WTC11 (cell line): ENCODE data around the gene CYCS. TPM values are rescaled to one million over a fixed set of nuclear protein-coding genes. Genes with fewer than 3 reads are reported as not detected.

Source experiments
- ATAC-seq: fragments of 200-7000 bp; cut with Tn5 transposase; 2 replicates; pipeline ENCODE4 v1.10.0; 2021; ENCODE audit warnings: mild to moderate bottlenecking, moderate library complexity
- CTCF ChIA-PET: fragments of 300-600 bp; sonication (Branson Sonifier 250); formaldehyde crosslinking; loops from one replicate; lab custom pipeline; 2021; ENCODE audit warnings: antibody characterized with exemption; lab: Charles Lee
- POLR2A ChIA-PET: fragments of 350-600 bp; sonication (Branson Sonifier 250); formaldehyde crosslinking; loops from one replicate; lab custom pipeline; 2021; ENCODE audit warnings: antibody characterized with exemption; lab: Charles Lee
- DNase-seq: peaks from one replicate; pipeline ENCODE4 v3.0.0; 2021; ENCODE audit warnings: low spot score
- H3K27ac Mint-ChIP-seq: 2 replicates; pipeline ENCODE4 v1.8.0; 2021; ENCODE audit warnings: mixed read lengths
- H3K27me3 Mint-ChIP-seq: 2 replicates; pipeline ENCODE4 v1.8.0; 2021; ENCODE audit warnings: low read depth, mild to moderate bottlenecking, moderate library complexity, mixed read lengths
- H3K36me3 Mint-ChIP-seq: 2 replicates; pipeline ENCODE4 v1.8.0; 2021; ENCODE audit warnings: mixed read lengths
- H3K4me1 Mint-ChIP-seq: 2 replicates; pipeline ENCODE4 v1.8.0; 2022; ENCODE audit warnings: mixed read lengths
- H3K4me3 Mint-ChIP-seq: 2 replicates; pipeline ENCODE4 v1.8.0; 2021; ENCODE audit warnings: mild to moderate bottlenecking, moderate library complexity, mixed read lengths
- H3K9me3 Mint-ChIP-seq: 2 replicates; pipeline ENCODE4 v1.8.0; 2021; ENCODE audit warnings: mixed read lengths
- CREB1 ChIP-seq: sonication (generic); formaldehyde crosslinking; IDR thresholded peaks from 2 replicates; pipeline ENCODE4 v1.8.0; 2023; ENCODE audit warnings: mild to moderate bottlenecking, missing genetic modification reagents
- ELF4 ChIP-seq: sonication (generic); formaldehyde crosslinking; IDR thresholded peaks from 2 replicates; pipeline ENCODE4 v1.8.1; 2022; ENCODE audit warnings: low read depth, mild to moderate bottlenecking, moderate library complexity, missing genetic modification reagents
- FOXJ3 ChIP-seq: sonication (generic); formaldehyde crosslinking; IDR thresholded peaks from 2 replicates; pipeline ENCODE4 v1.9.0; 2021; ENCODE audit warnings: missing genetic modification reagents, mild to moderate bottlenecking, borderline replicate concordance
- GRHL2 ChIP-seq: fragments of 250-450 bp; sonication (Bioruptor Pico); IDR thresholded peaks from 2 replicates; pipeline ENCODE4 v1.8.0; 2022; ENCODE audit warnings: mild to moderate bottlenecking, moderate library complexity; ENCODE audit not compliant: insufficient replicate concordance, severe bottlenecking
- GTF2I ChIP-seq: fragments of 250-450 bp; sonication (Bioruptor Pico); conservative IDR thresholded peaks from 2 replicates; pipeline ENCODE4 v1.4.0; 2021; ENCODE audit warnings: mild to moderate bottlenecking
- KAT7 ChIP-seq: sonication (generic); formaldehyde crosslinking; IDR thresholded peaks from 2 replicates; pipeline ENCODE4 v1.8.1; 2023; ENCODE audit warnings: missing genetic modification reagents, mild to moderate bottlenecking, borderline replicate concordance
- OVOL2 ChIP-seq: fragments of 250-450 bp; sonication (Bioruptor Pico); IDR thresholded peaks from 2 replicates; pipeline ENCODE4 v1.9.0; 2021; ENCODE audit warnings: mild to moderate bottlenecking, borderline replicate concordance
- SMAD3 ChIP-seq: sonication (generic); formaldehyde crosslinking; IDR thresholded peaks from 2 replicates; pipeline ENCODE4 v1.8.0; 2022; ENCODE audit warnings: missing genetic modification reagents, mild to moderate bottlenecking, borderline replicate concordance
- SMAD4 ChIP-seq: sonication (generic); formaldehyde crosslinking; IDR thresholded peaks from 2 replicates; pipeline ENCODE4 v1.8.0; 2022; ENCODE audit warnings: mild to moderate bottlenecking, missing genetic modification reagents
- SOX15 ChIP-seq: fragments of 250-450 bp; sonication (Bioruptor Pico); IDR thresholded peaks from 2 replicates; pipeline ENCODE4 v1.9.0; 2021; ENCODE audit warnings: mild to moderate bottlenecking
- ZNF219 ChIP-seq: sonication (generic); formaldehyde crosslinking; IDR thresholded peaks from 2 replicates; pipeline ENCODE4 v1.8.0; 2023; ENCODE audit warnings: missing genetic modification reagents, mild to moderate bottlenecking, borderline replicate concordance
- ZNF423 ChIP-seq: fragments of 250-450 bp; sonication (Bioruptor Pico); IDR thresholded peaks from 2 replicates; pipeline ENCODE4 v2.1.2; 2022; ENCODE audit warnings: mild to moderate bottlenecking, moderate library complexity
- total RNA-seq: library from RNA; stranded (reverse); gene quantifications from 3 replicates; pipeline ENCODE4 v1.2.3, GENCODE V29; 2021
- TF ChIP-seq, protein P1 (sequence below): sonication (generic); formaldehyde crosslinking; IDR thresholded peaks from 2 replicates; pipeline ENCODE4 v1.8.0; 2022; ENCODE audit warnings: mild to moderate bottlenecking, missing genetic modification reagents
- TF ChIP-seq, protein P2 (sequence below): sonication (generic); formaldehyde crosslinking; IDR thresholded peaks from 2 replicates; pipeline ENCODE4 v1.8.1; 2023; ENCODE audit warnings: mild to moderate bottlenecking, missing genetic modification reagents, borderline replicate concordance
- TF ChIP-seq, protein P3 (sequence below): sonication (generic); formaldehyde crosslinking; IDR thresholded peaks from 2 replicates; pipeline ENCODE4 v1.8.1; 2023; ENCODE audit warnings: mild to moderate bottlenecking, missing genetic modification reagents
- TF ChIP-seq, protein P4 (sequence below): sonication (generic); formaldehyde crosslinking; IDR thresholded peaks from 2 replicates; pipeline ENCODE4 v1.8.1; 2023; ENCODE audit warnings: mild to moderate bottlenecking, moderate library complexity, missing genetic modification reagents
- TF ChIP-seq, protein P5 (sequence below): sonication (generic); formaldehyde crosslinking; conservative IDR thresholded peaks from 2 replicates; pipeline ENCODE4 v1.8.1; 2022; ENCODE audit warnings: mild to moderate bottlenecking, missing genetic modification reagents
- TF ChIP-seq, protein P6 (sequence below): fragments of 250-450 bp; sonication (Bioruptor Pico); IDR thresholded peaks from 2 replicates; pipeline ENCODE4 v2.1.2; 2022; ENCODE audit warnings: mild to moderate bottlenecking, moderate library complexity
- TF ChIP-seq, protein P7 (sequence below): fragments of 250-450 bp; sonication (Bioruptor Pico); IDR thresholded peaks from 2 replicates; pipeline ENCODE4 v1.9.0; 2021; ENCODE audit warnings: mild to moderate bottlenecking

CYCS gene
- total RNA-seq, 1 experiment from 2014 or later: 249 TPM

DNA sequence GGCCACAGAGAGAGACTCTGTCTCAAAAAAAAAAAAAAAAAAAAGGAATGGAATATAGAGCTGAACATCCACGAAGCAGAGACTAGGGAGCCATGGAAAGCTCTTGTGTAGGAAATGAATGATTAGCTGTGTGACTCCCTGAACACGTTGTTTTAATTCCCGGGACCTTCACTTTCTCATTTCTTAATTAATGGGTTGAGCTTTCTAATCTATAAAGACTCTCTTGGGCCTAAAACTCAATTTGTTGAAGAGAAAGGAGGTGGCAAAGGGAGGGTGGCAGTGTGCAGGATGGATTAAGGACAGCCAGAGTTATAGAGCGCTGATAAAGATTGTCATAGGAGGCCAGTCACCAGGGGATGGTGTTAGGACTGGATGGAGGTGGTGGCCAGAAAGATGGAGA, 48.0 kb downstream of the CYCS start:
- Mint-ChIP-seq H3K27ac (no peak overlapping the region), H3K27me3 (no peaks in the 10 kb centered on the region; the same call in 1 of the 2 replicates), H3K36me3 (no peaks in the 10 kb centered on the region), H3K4me3 (no peak overlapping the region), H3K4me1 (peaks cover 3% of the 10 kb centered on the region; the same call in 1 of the 2 replicates), H3K9me3 (peaks cover 3% of the 10 kb centered on the region; the same call in 1 of the 2 replicates)
- CTCF ChIA-PET: interaction anchor here (0.7 to 1.7 kb wide), 3 partner anchors 16 to 265 kb away, joined by 3 to 6 read pairs (median 4); no protein-coding TSS in a partner anchor
- DNase-seq (no peak), ATAC-seq (no peak)
- TF ChIP-seq ELF4 (CRISPR knock-in tag) (no peak), FOXJ3 (no peak), SOX15 (CRISPR knock-in tag) (no peak), ZNF219 (no peak), KAT7 (no peak), SMAD3 (CRISPR knock-in tag) (no peak), OVOL2 (CRISPR knock-in tag) (no peak), SMAD4 (no peak), ZNF423 (CRISPR knock-in tag) (no peak), CREB1 (no peak)
- TF ChIP-seq, protein P1, sequence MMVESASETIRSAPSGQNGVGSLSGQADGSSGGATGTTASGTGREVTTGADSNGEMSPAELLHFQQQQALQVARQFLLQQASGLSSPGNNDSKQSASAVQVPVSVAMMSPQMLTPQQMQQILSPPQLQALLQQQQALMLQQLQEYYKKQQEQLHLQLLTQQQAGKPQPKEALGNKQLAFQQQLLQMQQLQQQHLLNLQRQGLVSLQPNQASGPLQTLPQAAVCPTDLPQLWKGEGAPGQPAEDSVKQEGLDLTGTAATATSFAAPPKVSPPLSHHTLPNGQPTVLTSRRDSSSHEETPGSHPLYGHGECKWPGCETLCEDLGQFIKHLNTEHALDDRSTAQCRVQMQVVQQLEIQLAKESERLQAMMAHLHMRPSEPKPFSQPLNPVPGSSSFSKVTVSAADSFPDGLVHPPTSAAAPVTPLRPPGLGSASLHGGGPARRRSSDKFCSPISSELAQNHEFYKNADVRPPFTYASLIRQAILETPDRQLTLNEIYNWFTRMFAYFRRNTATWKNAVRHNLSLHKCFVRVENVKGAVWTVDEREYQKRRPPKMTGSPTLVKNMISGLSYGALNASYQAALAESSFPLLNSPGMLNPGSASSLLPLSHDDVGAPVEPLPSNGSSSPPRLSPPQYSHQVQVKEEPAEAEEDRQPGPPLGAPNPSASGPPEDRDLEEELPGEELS: no peak
- TF ChIP-seq, protein P2, sequence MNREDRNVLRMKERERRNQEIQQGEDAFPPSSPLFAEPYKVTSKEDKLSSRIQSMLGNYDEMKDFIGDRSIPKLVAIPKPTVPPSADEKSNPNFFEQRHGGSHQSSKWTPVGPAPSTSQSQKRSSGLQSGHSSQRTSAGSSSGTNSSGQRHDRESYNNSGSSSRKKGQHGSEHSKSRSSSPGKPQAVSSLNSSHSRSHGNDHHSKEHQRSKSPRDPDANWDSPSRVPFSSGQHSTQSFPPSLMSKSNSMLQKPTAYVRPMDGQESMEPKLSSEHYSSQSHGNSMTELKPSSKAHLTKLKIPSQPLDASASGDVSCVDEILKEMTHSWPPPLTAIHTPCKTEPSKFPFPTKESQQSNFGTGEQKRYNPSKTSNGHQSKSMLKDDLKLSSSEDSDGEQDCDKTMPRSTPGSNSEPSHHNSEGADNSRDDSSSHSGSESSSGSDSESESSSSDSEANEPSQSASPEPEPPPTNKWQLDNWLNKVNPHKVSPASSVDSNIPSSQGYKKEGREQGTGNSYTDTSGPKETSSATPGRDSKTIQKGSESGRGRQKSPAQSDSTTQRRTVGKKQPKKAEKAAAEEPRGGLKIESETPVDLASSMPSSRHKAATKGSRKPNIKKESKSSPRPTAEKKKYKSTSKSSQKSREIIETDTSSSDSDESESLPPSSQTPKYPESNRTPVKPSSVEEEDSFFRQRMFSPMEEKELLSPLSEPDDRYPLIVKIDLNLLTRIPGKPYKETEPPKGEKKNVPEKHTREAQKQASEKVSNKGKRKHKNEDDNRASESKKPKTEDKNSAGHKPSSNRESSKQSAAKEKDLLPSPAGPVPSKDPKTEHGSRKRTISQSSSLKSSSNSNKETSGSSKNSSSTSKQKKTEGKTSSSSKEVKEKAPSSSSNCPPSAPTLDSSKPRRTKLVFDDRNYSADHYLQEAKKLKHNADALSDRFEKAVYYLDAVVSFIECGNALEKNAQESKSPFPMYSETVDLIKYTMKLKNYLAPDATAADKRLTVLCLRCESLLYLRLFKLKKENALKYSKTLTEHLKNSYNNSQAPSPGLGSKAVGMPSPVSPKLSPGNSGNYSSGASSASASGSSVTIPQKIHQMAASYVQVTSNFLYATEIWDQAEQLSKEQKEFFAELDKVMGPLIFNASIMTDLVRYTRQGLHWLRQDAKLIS (CRISPR knock-in tag): no peak
- TF ChIP-seq, protein P3, sequence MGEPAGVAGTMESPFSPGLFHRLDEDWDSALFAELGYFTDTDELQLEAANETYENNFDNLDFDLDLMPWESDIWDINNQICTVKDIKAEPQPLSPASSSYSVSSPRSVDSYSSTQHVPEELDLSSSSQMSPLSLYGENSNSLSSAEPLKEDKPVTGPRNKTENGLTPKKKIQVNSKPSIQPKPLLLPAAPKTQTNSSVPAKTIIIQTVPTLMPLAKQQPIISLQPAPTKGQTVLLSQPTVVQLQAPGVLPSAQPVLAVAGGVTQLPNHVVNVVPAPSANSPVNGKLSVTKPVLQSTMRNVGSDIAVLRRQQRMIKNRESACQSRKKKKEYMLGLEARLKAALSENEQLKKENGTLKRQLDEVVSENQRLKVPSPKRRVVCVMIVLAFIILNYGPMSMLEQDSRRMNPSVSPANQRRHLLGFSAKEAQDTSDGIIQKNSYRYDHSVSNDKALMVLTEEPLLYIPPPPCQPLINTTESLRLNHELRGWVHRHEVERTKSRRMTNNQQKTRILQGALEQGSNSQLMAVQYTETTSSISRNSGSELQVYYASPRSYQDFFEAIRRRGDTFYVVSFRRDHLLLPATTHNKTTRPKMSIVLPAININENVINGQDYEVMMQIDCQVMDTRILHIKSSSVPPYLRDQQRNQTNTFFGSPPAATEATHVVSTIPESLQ: no peak
- TF ChIP-seq, protein P4, sequence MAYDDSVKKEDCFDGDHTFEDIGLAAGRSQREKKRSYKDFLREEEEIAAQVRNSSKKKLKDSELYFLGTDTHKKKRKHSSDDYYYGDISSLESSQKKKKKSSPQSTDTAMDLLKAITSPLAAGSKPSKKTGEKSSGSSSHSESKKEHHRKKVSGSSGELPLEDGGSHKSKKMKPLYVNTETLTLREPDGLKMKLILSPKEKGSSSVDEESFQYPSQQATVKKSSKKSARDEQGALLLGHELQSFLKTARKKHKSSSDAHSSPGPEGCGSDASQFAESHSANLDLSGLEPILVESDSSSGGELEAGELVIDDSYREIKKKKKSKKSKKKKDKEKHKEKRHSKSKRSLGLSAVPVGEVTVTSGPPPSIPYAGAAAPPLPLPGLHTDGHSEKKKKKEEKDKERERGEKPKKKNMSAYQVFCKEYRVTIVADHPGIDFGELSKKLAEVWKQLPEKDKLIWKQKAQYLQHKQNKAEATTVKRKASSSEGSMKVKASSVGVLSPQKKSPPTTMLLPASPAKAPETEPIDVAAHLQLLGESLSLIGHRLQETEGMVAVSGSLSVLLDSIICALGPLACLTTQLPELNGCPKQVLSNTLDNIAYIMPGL (CRISPR knock-in tag): no peak
- TF ChIP-seq, protein P5, sequence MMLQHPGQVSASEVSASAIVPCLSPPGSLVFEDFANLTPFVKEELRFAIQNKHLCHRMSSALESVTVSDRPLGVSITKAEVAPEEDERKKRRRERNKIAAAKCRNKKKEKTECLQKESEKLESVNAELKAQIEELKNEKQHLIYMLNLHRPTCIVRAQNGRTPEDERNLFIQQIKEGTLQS (CRISPR knock-in tag): no peak
- POLR2A ChIA-PET: no interaction called here

DNA sequence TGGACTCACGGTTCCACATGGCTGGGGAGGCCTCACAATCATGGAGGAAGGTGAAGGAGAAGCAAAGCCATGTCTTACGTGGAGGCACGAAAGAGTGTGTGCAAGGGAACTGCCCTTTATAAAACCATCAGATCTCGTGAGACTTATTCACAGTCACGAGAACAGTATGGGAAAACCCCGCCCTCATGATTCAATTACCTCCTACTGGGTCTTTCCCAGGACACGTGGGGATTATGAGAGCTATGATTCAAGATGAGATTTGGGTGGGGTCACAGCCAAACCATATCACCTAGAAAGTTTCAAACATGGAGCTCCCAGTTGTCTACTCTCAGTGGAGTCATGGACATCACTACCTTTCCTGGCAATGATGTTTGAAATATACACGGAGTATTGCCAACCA, 49.6 kb downstream of the CYCS start:
- Mint-ChIP-seq H3K4me3 (no peak overlapping the region), H3K9me3 (no peaks in the 10 kb centered on the region), H3K36me3 (no peaks in the 10 kb centered on the region), H3K4me1 (no peaks in the 10 kb centered on the region), H3K27me3 (no peaks in the 10 kb centered on the region; the same call in 1 of the 2 replicates), H3K27ac (no peak overlapping the region)
- POLR2A ChIA-PET: no interaction called here
- no peak for ATAC-seq
- CTCF ChIA-PET: interaction anchor here (1.5 kb wide), 1 partner anchor 18 kb away, joined by 4 read pairs; no protein-coding TSS in a partner anchor
- DNase-seq: no peak
- TF ChIP-seq, protein P2 (CRISPR knock-in tag): no peak
- no peak for TF ChIP-seq GRHL2 (CRISPR knock-in tag)
- TF ChIP-seq KAT7: no peak
- TF ChIP-seq ZNF219: no peak
- TF ChIP-seq, protein P6, sequence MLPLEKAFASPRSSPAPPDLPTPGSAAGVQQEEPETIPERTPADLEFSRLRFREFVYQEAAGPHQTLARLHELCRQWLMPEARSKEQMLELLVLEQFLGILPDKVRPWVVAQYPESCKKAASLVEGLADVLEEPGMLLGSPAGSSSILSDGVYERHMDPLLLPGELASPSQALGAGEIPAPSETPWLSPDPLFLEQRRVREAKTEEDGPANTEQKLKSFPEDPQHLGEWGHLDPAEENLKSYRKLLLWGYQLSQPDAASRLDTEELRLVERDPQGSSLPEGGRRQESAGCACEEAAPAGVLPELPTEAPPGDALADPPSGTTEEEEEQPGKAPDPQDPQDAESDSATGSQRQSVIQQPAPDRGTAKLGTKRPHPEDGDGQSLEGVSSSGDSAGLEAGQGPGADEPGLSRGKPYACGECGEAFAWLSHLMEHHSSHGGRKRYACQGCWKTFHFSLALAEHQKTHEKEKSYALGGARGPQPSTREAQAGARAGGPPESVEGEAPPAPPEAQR (CRISPR knock-in tag): no peak
- no peak for TF ChIP-seq GTF2I (CRISPR knock-in tag)
- TF ChIP-seq, protein P7, sequence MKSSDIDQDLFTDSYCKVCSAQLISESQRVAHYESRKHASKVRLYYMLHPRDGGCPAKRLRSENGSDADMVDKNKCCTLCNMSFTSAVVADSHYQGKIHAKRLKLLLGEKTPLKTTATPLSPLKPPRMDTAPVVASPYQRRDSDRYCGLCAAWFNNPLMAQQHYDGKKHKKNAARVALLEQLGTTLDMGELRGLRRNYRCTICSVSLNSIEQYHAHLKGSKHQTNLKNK: no peak
